Measurements from ENCODE around the gene CISD3. TPM values are rescaled to one million over a fixed set of nuclear protein-coding genes. Genes with fewer than 3 reads are reported as not detected.

CISD3 gene
- total RNA-seq, 4 donors from 2014 or later = 10.0 to 25.8 (median 13.3) TPM

DNA sequence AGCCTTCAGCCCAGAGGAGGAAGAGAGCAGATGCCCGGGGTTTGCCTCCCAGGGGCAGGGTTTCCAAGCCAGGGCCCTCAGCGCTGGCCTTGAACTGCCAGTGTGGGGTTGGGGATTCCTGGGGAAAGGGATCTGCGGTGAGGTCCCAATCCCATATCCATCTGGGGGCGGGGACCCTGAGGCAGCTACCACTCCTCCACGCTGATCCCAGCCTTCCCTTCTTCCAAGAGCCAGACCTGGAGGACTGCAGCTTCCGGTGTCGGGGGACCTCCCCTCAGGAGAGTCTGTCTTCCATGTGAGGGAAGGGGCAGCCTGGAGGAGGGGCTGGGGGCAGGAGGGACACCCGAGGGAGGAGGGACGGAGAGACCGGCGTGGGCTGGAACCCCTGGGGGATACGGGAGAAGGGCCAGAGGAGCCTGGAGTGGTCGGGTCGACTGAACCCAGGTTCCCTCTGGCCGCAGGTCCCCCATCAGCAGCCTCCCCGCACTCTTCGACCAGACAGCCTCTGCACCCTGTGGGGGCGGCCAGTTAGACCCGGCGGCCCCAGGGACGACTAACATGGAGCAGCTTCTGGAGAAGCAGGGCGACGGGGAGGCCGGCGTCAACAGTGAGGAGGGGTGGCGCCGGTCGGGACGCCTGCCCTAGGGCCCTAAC lies 10.7 kb upstream of the CISD3 start:
- in situ Hi-C loops (cut with MboI; ENCODE audit: low sequenced_read_pairs in 4 of 4) (no loop called here), intact Hi-C loops (cut with DNase I; ENCODE audit: low total_unique reads) (no loop called here)
- H3K36me3 ChIP-seq = peaks cover 0 to 81% of the 10 kb centered on the region in 2 donors
- H3K27ac ChIP-seq = peak overlapping the region in 2 of 4 donors; percentile 22 to 25
- H3K4me3 ChIP-seq = no peak overlapping the region
- TF ChIP-seq, protein P1, sequence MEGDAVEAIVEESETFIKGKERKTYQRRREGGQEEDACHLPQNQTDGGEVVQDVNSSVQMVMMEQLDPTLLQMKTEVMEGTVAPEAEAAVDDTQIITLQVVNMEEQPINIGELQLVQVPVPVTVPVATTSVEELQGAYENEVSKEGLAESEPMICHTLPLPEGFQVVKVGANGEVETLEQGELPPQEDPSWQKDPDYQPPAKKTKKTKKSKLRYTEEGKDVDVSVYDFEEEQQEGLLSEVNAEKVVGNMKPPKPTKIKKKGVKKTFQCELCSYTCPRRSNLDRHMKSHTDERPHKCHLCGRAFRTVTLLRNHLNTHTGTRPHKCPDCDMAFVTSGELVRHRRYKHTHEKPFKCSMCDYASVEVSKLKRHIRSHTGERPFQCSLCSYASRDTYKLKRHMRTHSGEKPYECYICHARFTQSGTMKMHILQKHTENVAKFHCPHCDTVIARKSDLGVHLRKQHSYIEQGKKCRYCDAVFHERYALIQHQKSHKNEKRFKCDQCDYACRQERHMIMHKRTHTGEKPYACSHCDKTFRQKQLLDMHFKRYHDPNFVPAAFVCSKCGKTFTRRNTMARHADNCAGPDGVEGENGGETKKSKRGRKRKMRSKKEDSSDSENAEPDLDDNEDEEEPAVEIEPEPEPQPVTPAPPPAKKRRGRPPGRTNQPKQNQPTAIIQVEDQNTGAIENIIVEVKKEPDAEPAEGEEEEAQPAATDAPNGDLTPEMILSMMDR (IDR thresholded peaks at IDR 0.05 in 4 of 5, conservative IDR thresholded peaks at IDR 0.05 in 1 of 5) = no peak
- ATAC-seq (no peak), DNase-seq (no peak)
- no peaks in the 10 kb centered on the region for H3K27me3 ChIP-seq
- no peaks in the 10 kb centered on the region for H3K4me1 ChIP-seq
- H3K9me3 ChIP-seq = no peaks in the 10 kb centered on the region

DNA sequence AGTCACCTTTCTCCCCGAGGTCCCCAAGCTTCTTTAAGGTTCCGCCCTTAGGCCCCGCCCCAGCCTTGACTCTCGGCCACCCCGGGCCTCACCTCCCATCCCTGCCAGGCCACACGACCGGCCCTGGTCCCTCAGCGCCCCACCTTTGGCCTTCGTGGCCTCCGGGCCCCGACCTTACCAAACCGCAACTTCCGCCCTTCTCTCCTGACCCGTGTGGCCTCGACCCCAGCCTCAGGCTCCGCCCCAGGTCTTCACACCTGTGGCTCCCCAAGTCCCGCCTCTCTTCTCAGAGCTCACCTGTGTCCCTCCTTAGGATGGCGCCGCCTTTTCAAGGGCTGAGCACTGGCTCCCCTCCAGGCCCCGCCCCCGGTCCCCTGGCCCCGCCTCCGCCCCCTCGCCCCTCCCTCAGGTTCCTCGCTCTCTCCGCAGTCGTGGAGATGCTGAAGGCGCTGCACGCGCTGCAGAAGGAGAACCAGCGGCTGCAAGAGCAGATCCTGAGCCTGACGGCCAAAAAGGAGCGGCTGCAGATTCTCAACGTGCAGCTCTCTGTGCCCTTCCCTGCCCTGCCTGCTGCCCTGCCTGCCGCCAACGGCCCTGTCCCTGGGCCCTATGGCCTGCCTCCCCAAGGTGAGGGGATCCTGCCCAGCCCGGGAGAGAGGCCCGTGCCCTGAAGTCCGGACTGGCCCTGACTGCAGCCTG lies 10.0 kb upstream of the CISD3 start:
- TF ChIP-seq POLR2A (IDR thresholded peaks at IDR 0.05) = no peak
- TF ChIP-seq, protein P1 (IDR thresholded peaks at IDR 0.05 in 4 of 5, conservative IDR thresholded peaks at IDR 0.05 in 1 of 5) = no peak
- H3K27ac ChIP-seq = no peak overlapping the region
- in situ Hi-C loops (cut with MboI; ENCODE audit: low sequenced_read_pairs in 4 of 4) (no loop called here), intact Hi-C loops (cut with DNase I; ENCODE audit: low total_unique reads) (no loop called here)
- no peaks in the 10 kb centered on the region for H3K9me3 ChIP-seq
- peaks cover 0 to 83% of the 10 kb centered on the region in 2 donors for H3K36me3 ChIP-seq
- H3K27me3 ChIP-seq = no peaks in the 10 kb centered on the region
- no peak for DNase-seq
- no peak for ATAC-seq
- H3K4me1 ChIP-seq = no peaks in the 10 kb centered on the region
- no peak overlapping the region for H3K4me3 ChIP-seq

DNA sequence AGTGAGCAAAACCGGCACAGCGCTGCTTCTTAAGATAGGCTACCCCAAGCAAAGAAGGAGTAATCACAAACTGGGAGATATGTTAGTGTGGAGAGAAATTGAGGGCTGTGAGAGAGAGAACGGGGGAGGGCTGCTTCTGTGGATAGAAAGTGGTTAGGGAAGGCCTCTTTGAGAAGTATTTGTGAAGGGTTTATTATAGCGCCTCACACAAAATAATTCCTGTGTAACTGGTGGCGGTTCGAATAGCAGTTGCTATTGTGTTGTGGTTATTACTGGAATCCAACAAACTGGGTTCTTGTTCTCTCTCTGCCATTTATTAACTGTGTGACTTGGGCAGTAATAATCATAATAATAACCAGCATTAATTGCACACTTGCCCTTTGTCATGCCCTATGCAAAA lies 9.2 kb upstream of the CISD3 start:
- no peaks in the 10 kb centered on the region for H3K9me3 ChIP-seq
- no peaks in the 10 kb centered on the region for H3K27me3 ChIP-seq
- peaks cover 0 to 78% of the 10 kb centered on the region in 2 donors for H3K36me3 ChIP-seq
- in situ Hi-C loops (cut with MboI; ENCODE audit: low sequenced_read_pairs in 4 of 4) (no loop called here), intact Hi-C loops (cut with DNase I; ENCODE audit: low total_unique reads) (no loop called here)
- TF ChIP-seq, protein P1 (IDR thresholded peaks at IDR 0.05 in 4 of 5, conservative IDR thresholded peaks at IDR 0.05 in 1 of 5) = no peak
- TF ChIP-seq POLR2A (IDR thresholded peaks at IDR 0.05) = no peak
- no peaks in the 10 kb centered on the region for H3K4me1 ChIP-seq
- no peak overlapping the region for H3K4me3 ChIP-seq
- DNase-seq (no peak), ATAC-seq (no peak)
- no peak overlapping the region for H3K27ac ChIP-seq

DNA sequence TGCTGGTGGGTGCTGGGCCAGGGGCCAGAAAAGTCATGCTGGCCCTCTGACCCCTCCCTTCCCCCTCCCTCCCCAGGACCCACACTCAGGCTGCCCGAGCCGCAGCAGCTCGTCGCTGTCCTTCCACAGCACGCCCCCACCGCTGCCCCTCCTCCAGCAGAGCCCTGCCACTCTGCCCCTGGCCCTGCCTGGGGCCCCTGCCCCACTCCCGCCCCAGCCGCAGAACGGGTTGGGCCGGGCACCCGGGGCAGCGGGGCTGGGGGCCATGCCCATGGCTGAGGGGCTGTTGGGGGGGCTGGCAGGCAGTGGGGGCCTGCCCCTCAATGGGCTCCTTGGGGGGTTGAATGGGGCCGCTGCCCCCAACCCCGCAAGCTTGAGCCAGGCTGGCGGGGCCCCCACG lies 8.3 kb upstream of the CISD3 start:
- intact Hi-C loops (cut with DNase I; ENCODE audit: low total_unique reads) = no loop called here
- no peaks in the 10 kb centered on the region for H3K9me3 ChIP-seq
- in situ Hi-C loops (cut with MboI; ENCODE audit: low sequenced_read_pairs in 4 of 4) = no loop called here
- H3K27me3 ChIP-seq = no peaks in the 10 kb centered on the region
- no peak overlapping the region for H3K27ac ChIP-seq
- no peak for DNase-seq
- H3K36me3 ChIP-seq = peaks cover 0 to 70% of the 10 kb centered on the region in 2 donors
- H3K4me1 ChIP-seq = no peaks in the 10 kb centered on the region
- no peak for ATAC-seq
- no peak overlapping the region for H3K4me3 ChIP-seq
- TF ChIP-seq POLR2A (IDR thresholded peaks at IDR 0.05) = no peak
- TF ChIP-seq, protein P1 (IDR thresholded peaks at IDR 0.05 in 4 of 5, conservative IDR thresholded peaks at IDR 0.05 in 1 of 5) = no peak

All from gastrocnemius medialis (tissue), 4 donors.